HCT116 (cell line): ENCODE measurements around the gene TFDP1. TPM values are rescaled to one million over a fixed set of nuclear protein-coding genes. Genes with fewer than 3 reads are reported as not detected.

Experiments
- ATAC-seq: fragments of 200-7000 bp; cut with Tn5 transposase; 2 replicates; pipeline ENCODE4 v1.9.1; 2020; ENCODE audit warnings: mild to moderate bottlenecking, moderate library complexity
- BruUV-seq: library from RNA; stranded (reverse); fragments of 400-500 nt; replicated peaks from 2 replicates; lab custom pipeline; 2021; lab: Mats Ljungman, UMichigan
- CTCF ChIA-PET: fragments of 300-600 bp; sonication (Branson Sonifier 250); formaldehyde crosslinking; loops from one replicate; lab custom pipeline; 2021; ENCODE audit warnings: antibody characterized with exemption; lab: Charles Lee
- POLR2A ChIA-PET: fragments of 300-600, 350-600 bp; sonication (Branson Sonifier 250); formaldehyde crosslinking; loops from one replicate; lab custom pipeline; 2021; ENCODE audit warnings: antibody characterized with exemption; lab: Charles Lee
- RAD21 ChIA-PET, 2 experiments: fragments of 300-600 bp; sonication (Branson Sonifier 250); formaldehyde crosslinking; loops; one replicate each; lab custom pipeline; 2023; ENCODE audit warnings: low total read pairs in 2 of 2; ENCODE audit not compliant: uncharacterized antibody in 2 of 2, unreplicated experiment in 2 of 2, low non-redundant PET in 1 of 2; lab: Charles Lee
- DNase-seq: peaks from one replicate; pipeline ENCODE4 v3.0.0-alpha.2; 2010; ENCODE audit warnings: low read depth, low spot score
- H2AFZ ChIP-seq: fragments of 200-600 bp; shearing (Covaris generic), sonication (generic); 2 replicates; pipeline ENCODE4 v1.6.1; 2017; ENCODE audit warnings: low read depth, mixed run types, mixed read lengths, antibody characterized with exemption, low read length; ENCODE audit not compliant: poor library complexity, severe bottlenecking
- H3K27ac ChIP-seq: 2 replicates; pipeline ENCODE4 v1.5.1; 2012; ENCODE audit warnings: low read depth, low read length
- H3K27me3 ChIP-seq: fragments of 200-600 bp; sonication (generic); 2 replicates; pipeline ENCODE4 v1.6.1; 2016; ENCODE audit warnings: mixed run types, low read length, mixed read lengths; ENCODE audit not compliant: insufficient read depth
- H3K36me3 ChIP-seq, 2 experiments: fragments of 200-500 bp in 1 of 2; fragments of 200-600 bp in 1 of 2; sonication (Bioruptor generic) in 1 of 2; sonication (generic) in 1 of 2; 2 replicates each; pipeline versions ENCODE4 v1.5.1 to v1.6.1; 2014 to 2016; ENCODE audit warnings: low read length in 2 of 2, inconsistent platforms in 1 of 2, mixed read lengths in 1 of 2, mixed run types in 1 of 2; ENCODE audit not compliant: insufficient read depth in 2 of 2, control insufficient read depth in 1 of 2
- H3K4me1 ChIP-seq, 2 experiments: fragments of 200-600 bp in 1 of 2; sonication (generic) in 1 of 2; 2 replicates each; pipeline versions ENCODE4 v1.5.1 to v1.6.1; 2012 to 2017; ENCODE audit warnings: low read length in 2 of 2, inconsistent platforms in 1 of 2, mild to moderate bottlenecking in 1 of 2, mixed read lengths in 1 of 2, mixed run types in 1 of 2, moderate library complexity in 1 of 2; ENCODE audit not compliant: insufficient read depth in 2 of 2, control insufficient read depth in 1 of 2
- H3K4me2 ChIP-seq: fragments of 200-600 bp; sonication (generic); 2 replicates; pipeline ENCODE4 v1.6.1; 2017; ENCODE audit warnings: mixed run types, low read length, mixed read lengths
- H3K4me3 ChIP-seq, 2 experiments: fragments of 200-600 bp in 1 of 2; sonication (generic) in 1 of 2; replicated peaks in 1 of 2; 2 replicates each; pipeline ENCODE4 v1.5.1; 2011 to 2016; ENCODE audit warnings: low read length in 2 of 2, control low read depth in 1 of 2, low read depth in 1 of 2, mild to moderate bottlenecking in 1 of 2, mixed read lengths in 1 of 2, mixed run types in 1 of 2
- H3K79me2 ChIP-seq: fragments of 200-600 bp; sonication (generic); 2 replicates; pipeline ENCODE4 v1.6.1; 2017; ENCODE audit warnings: mild to moderate bottlenecking, mixed run types, low read length, moderate library complexity, mixed read lengths; ENCODE audit not compliant: insufficient read depth
- H3K9ac ChIP-seq: fragments of 200-600 bp; sonication (generic); 2 replicates; pipeline ENCODE4 v1.6.1; 2016; ENCODE audit warnings: low read length, mixed read lengths
- H3K9me2 ChIP-seq: fragments of 200-600 bp; sonication (generic), shearing (Covaris generic); 2 replicates; pipeline ENCODE4 v1.6.1; 2017; ENCODE audit warnings: mixed run types, mild to moderate bottlenecking, moderate library complexity; ENCODE audit not compliant: insufficient read depth
- H3K9me3 ChIP-seq, 2 experiments: fragments of 200-500 bp in 1 of 2; fragments of 200-600 bp in 1 of 2; sonication (Bioruptor generic) in 1 of 2; sonication (generic) in 1 of 2; 2 replicates each; pipeline ENCODE4 v1.6.1; 2014 to 2017; ENCODE audit warnings: low read length in 2 of 2, mixed read lengths in 2 of 2, inconsistent platforms in 1 of 2, low read depth in 1 of 2, mild to moderate bottlenecking in 1 of 2, mixed run types in 1 of 2, moderate library complexity in 1 of 2; ENCODE audit not compliant: control insufficient read depth in 1 of 2, insufficient read depth in 1 of 2
- H4K20me1 ChIP-seq: fragments of 200-600 bp; sonication (generic), shearing (Covaris generic); 2 replicates; pipeline ENCODE4 v1.6.1; 2017; ENCODE audit warnings: mixed run types, mild to moderate bottlenecking, moderate library complexity; ENCODE audit not compliant: insufficient read depth
- ATF3 ChIP-seq: IDR thresholded peaks from 2 replicates; pipeline ENCODE4 v1.6.1; 2012
- CTCF ChIP-seq, 3 experiments: fragments of 200-600 bp in 1 of 3; sonication (generic) in 1 of 3; IDR thresholded peaks in 2 of 3; conservative IDR thresholded peaks in 1 of 3; 2 replicates each; pipeline ENCODE4 v1.5.1; 2012 to 2017; ENCODE audit warnings: low read depth in 2 of 3, low read length in 2 of 3, antibody characterized with exemption in 1 of 3, borderline replicate concordance in 1 of 3, control low read depth in 1 of 3, mild to moderate bottlenecking in 1 of 3, mixed read lengths in 1 of 3, mixed run types in 1 of 3, moderate library complexity in 1 of 3; ENCODE audit not compliant: insufficient read depth in 1 of 3
- ELF1 ChIP-seq: IDR thresholded peaks from 2 replicates; pipeline ENCODE4 v1.6.1; 2012; ENCODE audit warnings: low read depth, borderline replicate concordance
- FOSL1 ChIP-seq: IDR thresholded peaks from 2 replicates; pipeline ENCODE4 v1.6.1; 2012; ENCODE audit warnings: low read depth
- POLR2A ChIP-seq: IDR thresholded peaks from 2 replicates; pipeline ENCODE4 v1.7.0; 2011; ENCODE audit warnings: borderline replicate concordance; ENCODE audit not compliant: insufficient read depth, insufficient read length; ENCODE audit errors: extremely low read depth
- REST ChIP-seq: IDR thresholded peaks from 2 replicates; pipeline ENCODE4 v1.6.1; 2012; ENCODE audit warnings: low read depth
- ZBTB33 ChIP-seq: IDR thresholded peaks from 2 replicates; pipeline ENCODE4 v1.6.1; 2011; ENCODE audit warnings: mild to moderate bottlenecking, low read length, moderate library complexity; ENCODE audit not compliant: insufficient replicate concordance; ENCODE audit errors: extremely low read depth
- ZFX ChIP-seq: fragments of 450-650 bp; IDR thresholded peaks from 2 replicates; pipeline ENCODE4 v1.6.1; 2017
- intact Hi-C: fragments of 100-400 bp; cut with micrococcal nuclease; formaldehyde crosslinking; loops from 2 replicates; pipeline ENCODE4 v1.10.0; 2022
- total RNA-seq: library from RNA; stranded (reverse); gene quantifications from one replicate; pipeline ENCODE4 v1.2.1, GENCODE V29; 2021; ENCODE audit not compliant: unreplicated experiment

The TFDP1 gene
- total RNA-seq, 1 experiment from 2014 or later: 169 TPM

- CTCF ChIA-PET: no interaction called here
- peaks cover 100% of the 10 kb centered on the region for H3K79me2 ChIP-seq
Measured at GRCh38 chr13:113605461-113605860, 20.9 kb downstream of the TFDP1 start.

More at GRCh38 chr13:113605461-113605860, 20.9 kb downstream of the TFDP1 start:
- RAD21 ChIA-PET: no interaction called here
- peaks cover 2 to 38% of the 10 kb centered on the region in 2 experiments; a peak in 2 of 4 replicates for H3K36me3 ChIP-seq
- no TSS peak for BruUV-seq
- H3K9me2 ChIP-seq: no peaks in the 10 kb centered on the region
- no peak for DNase-seq
- H3K27ac ChIP-seq: no peak overlapping the region
- no peak for TF ChIP-seq ZBTB33
- no peak for TF ChIP-seq ATF3
- TF ChIP-seq POLR2A: no peak
- TF ChIP-seq ZFX: no peak
- TF ChIP-seq FOSL1: no peak
- TF ChIP-seq ELF1: no peak
- TF ChIP-seq CTCF (IDR thresholded peaks at IDR 0.05 in 2 of 3, conservative IDR thresholded peaks at IDR 0.05 in 1 of 3; ENCODE audit: borderline replicate concordance in 1 of 3, insufficient read depth in 1 of 3, low read depth in 2 of 3, low read length in 2 of 3): no peak
- TF ChIP-seq REST: no peak
- TF ChIP-seq, all 23 proteins: peak for 0
- POLR2A ChIA-PET: no interaction called here
- Histone ChIP-seq H3K4me3 (no peak overlapping the region), H3K27me3 (no peaks in the 10 kb centered on the region), H3K4me1 (no peaks in the 10 kb centered on the region), H2AFZ (no peak overlapping the region), H4K20me1 (no peaks in the 10 kb centered on the region), H3K9me3 (no peaks in the 10 kb centered on the region), H3K9ac (no peak overlapping the region), H3K4me2 (no peak overlapping the region)
- intact Hi-C loops: no loop called here
- no peak for ATAC-seq
